CD8-positive, alpha-beta memory T cell (primary cell): Measurements from ENCODE around the gene SNRNP40. TPM values are rescaled to one million over a fixed set of nuclear protein-coding genes. Genes with fewer than 3 reads are reported as not detected.
"Not testable (repeated sequence)": the region's sequence is repeated elsewhere in the genome, so short reads cannot be mapped to it uniquely, and the experiment has no call there.

ENCODE experiments used
- CTCF ChIA-PET: fragments of 350-600 bp; sonication (Branson Sonifier 250); formaldehyde crosslinking; loops from one replicate; lab custom pipeline; 2021; ENCODE audit warnings: antibody characterized with exemption; lab: Charles Lee
- POLR2A ChIA-PET: fragments of 350-600 bp; sonication (Branson Sonifier 250); formaldehyde crosslinking; loops from one replicate; lab custom pipeline; 2021; ENCODE audit warnings: antibody characterized with exemption; lab: Charles Lee
- DNase-seq, 5 donors: peaks; one replicate each; pipeline versions ENCODE4 v3.0.0 to v3.0.0-alpha.2; 2020 to 2022; ENCODE audit warnings: mixed read lengths in 1 of 5
- H3K27ac ChIP-seq: one replicate; pipeline ENCODE4 v1.7.0; 2013; ENCODE audit warnings: low read depth, mild to moderate bottlenecking, low read length, moderate library complexity
- H3K27me3 ChIP-seq: 2 replicates; pipeline ENCODE4 v1.7.0; 2013; ENCODE audit warnings: low read length, mild to moderate bottlenecking; ENCODE audit not compliant: insufficient read depth, poor library complexity, severe bottlenecking
- H3K36me3 ChIP-seq: 2 replicates; pipeline ENCODE4 v1.7.0; 2013; ENCODE audit warnings: mild to moderate bottlenecking, low read length, moderate library complexity; ENCODE audit not compliant: insufficient read depth
- H3K4me1 ChIP-seq: 2 replicates; pipeline ENCODE4 v1.7.0; 2013; ENCODE audit warnings: mild to moderate bottlenecking, low read length, moderate library complexity; ENCODE audit not compliant: insufficient read depth
- H3K4me3 ChIP-seq: 2 replicates; pipeline ENCODE4 v1.7.0; 2013; ENCODE audit warnings: mild to moderate bottlenecking, low read length
- H3K9me3 ChIP-seq: 2 replicates; pipeline ENCODE4 v1.7.0; 2013; ENCODE audit warnings: mild to moderate bottlenecking, low read length
- H3K27ac Mint-ChIP-seq, 8 donors: one replicate each; pipeline ENCODE4 v1.8.0; 2020 to 2021; ENCODE audit warnings: mixed read lengths in 8 of 8, mild to moderate bottlenecking in 6 of 8, inconsistent platforms in 3 of 8, moderate library complexity in 3 of 8
- H3K27me3 Mint-ChIP-seq, 2 donors: one replicate each; pipeline ENCODE4 v1.8.0; 2020 to 2021; ENCODE audit warnings: mixed read lengths in 2 of 2, mild to moderate bottlenecking in 1 of 2, moderate library complexity in 1 of 2
- H3K36me3 Mint-ChIP-seq, 3 donors: one replicate each; pipeline ENCODE4 v1.8.0; 2020 to 2021; ENCODE audit warnings: mixed read lengths in 3 of 3, inconsistent platforms in 1 of 3, mild to moderate bottlenecking in 1 of 3
- H3K4me1 Mint-ChIP-seq, 3 donors: one replicate each; pipeline ENCODE4 v1.8.0; 2020 to 2021; ENCODE audit warnings: mixed read lengths in 3 of 3, inconsistent platforms in 1 of 3, mild to moderate bottlenecking in 1 of 3
- H3K4me3 Mint-ChIP-seq, 7 donors: one replicate each; pipeline ENCODE4 v1.8.0; 2020 to 2021; ENCODE audit warnings: mixed read lengths in 7 of 7, mild to moderate bottlenecking in 6 of 7, moderate library complexity in 4 of 7, inconsistent platforms in 2 of 7
- H3K9me3 Mint-ChIP-seq, 5 donors: one replicate each; pipeline ENCODE4 v1.8.0; 2020 to 2022; ENCODE audit warnings: mixed read lengths in 5 of 5, mild to moderate bottlenecking in 3 of 5, moderate library complexity in 2 of 5, inconsistent platforms in 1 of 5
- polyA plus RNA-seq: library from polyadenylated mRNA; unstranded; fragments of 300-500 nt; fragmentation: Illumina TruSeq; gene quantifications from one replicate; pipeline ENCODE4 v1.2.3, GENCODE V29; 2021
- total RNA-seq, 2 experiments: library from RNA; stranded (reverse); gene quantifications; one replicate each; pipeline ENCODE4 v1.2.3, GENCODE V29; 2021

Gene SNRNP40
- total and polyA plus RNA-seq, 3 experiments from 2014 or later = 89.3 to 120 (median 120) TPM

DNA sequence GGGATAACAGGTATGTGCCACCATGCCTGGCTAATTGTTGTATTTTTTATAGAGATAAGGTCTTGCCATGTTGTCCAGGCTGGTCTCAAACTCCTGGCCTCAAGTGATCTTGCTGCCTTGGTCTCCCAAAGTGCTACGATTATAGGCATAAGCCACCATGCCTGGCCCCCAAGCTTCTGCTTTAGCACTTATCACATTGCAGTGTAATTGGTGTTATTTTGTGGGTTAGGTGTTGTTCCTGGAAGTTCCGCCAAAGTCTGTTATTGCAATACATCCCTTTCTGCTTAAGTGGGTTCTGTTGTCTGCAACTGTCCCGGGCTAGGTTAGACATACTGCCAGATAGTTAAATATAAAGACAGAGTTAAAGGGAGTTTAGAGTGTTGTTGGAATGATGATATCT lies 3.6 kb upstream of the SNRNP40 start:
- Mint-ChIP-seq H3K4me1 (peaks cover 14 to 43% (median 37%) of the 10 kb centered on the region in 3 donors), H3K4me3 (peak overlapping the region in 5 of 7 donors; percentile 13 to 72 (median 65)), H3K27ac (peak overlapping the region in 6 of 8 donors; percentile 39 to 86 (median 68)), H3K27me3 (peaks cover 0 to 1% of the 10 kb centered on the region in 2 donors), H3K9me3 (no peaks in the 10 kb centered on the region), H3K36me3 (peaks cover 0 to 17% (median 9%) of the 10 kb centered on the region in 3 donors)
- DNase-seq = peak in 1 of 5 donors; percentile 17
- no peak overlapping the region for H3K27ac ChIP-seq
- ChIA-PET POLR2A (no interaction called here), CTCF (no interaction called here)
- H3K9me3 ChIP-seq = no peaks in the 10 kb centered on the region
- no peaks in the 10 kb centered on the region for H3K36me3 ChIP-seq
- no peak overlapping the region for H3K4me3 ChIP-seq
- no peaks in the 10 kb centered on the region for H3K27me3 ChIP-seq
- H3K4me1 ChIP-seq = peaks cover 30% of the 10 kb centered on the region

DNA sequence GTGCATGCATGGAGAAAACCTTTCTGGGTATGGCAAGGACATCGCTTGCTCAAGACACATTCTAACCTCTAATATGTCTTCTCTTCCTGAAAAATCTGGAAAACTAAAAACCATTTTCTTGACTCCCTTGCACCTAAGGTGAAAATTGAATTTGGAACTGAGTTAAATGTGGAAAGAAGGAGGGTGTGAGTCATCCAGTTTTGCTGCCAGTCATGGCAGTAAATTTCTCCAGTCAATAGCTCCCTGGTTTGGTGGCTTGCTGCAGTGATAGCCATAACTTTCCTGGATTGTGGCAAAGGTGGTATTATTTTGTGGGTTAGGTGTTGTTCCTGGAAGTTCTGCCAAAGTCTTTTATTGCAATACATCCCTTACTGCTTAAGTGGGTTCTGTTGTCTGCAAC lies 2.8 kb upstream of the SNRNP40 start:
- H3K4me3 Mint-ChIP-seq = peak overlapping the region in 3 of 7 donors; percentile 4 to 76 (median 69)
- no peaks in the 10 kb centered on the region for H3K9me3 Mint-ChIP-seq
- Histone ChIP-seq H3K27me3 (no peaks in the 10 kb centered on the region), H3K27ac (no peak overlapping the region), H3K4me3 (no peak overlapping the region), H3K4me1 (peaks cover 34% of the 10 kb centered on the region), H3K36me3 (no peaks in the 10 kb centered on the region), H3K9me3 (no peaks in the 10 kb centered on the region)
- ChIA-PET CTCF (no interaction called here), POLR2A (no interaction called here)
- H3K4me1 Mint-ChIP-seq = peaks cover 14 to 43% (median 37%) of the 10 kb centered on the region in 3 donors
- H3K27me3 Mint-ChIP-seq = peaks cover 0 to 3% of the 10 kb centered on the region in 2 donors
- peak overlapping the region in 5 of 8 donors; percentile 17 to 86 (median 79) for H3K27ac Mint-ChIP-seq
- H3K36me3 Mint-ChIP-seq = peaks cover 0 to 20% (median 9%) of the 10 kb centered on the region in 3 donors
- DNase-seq = no peak

DNA sequence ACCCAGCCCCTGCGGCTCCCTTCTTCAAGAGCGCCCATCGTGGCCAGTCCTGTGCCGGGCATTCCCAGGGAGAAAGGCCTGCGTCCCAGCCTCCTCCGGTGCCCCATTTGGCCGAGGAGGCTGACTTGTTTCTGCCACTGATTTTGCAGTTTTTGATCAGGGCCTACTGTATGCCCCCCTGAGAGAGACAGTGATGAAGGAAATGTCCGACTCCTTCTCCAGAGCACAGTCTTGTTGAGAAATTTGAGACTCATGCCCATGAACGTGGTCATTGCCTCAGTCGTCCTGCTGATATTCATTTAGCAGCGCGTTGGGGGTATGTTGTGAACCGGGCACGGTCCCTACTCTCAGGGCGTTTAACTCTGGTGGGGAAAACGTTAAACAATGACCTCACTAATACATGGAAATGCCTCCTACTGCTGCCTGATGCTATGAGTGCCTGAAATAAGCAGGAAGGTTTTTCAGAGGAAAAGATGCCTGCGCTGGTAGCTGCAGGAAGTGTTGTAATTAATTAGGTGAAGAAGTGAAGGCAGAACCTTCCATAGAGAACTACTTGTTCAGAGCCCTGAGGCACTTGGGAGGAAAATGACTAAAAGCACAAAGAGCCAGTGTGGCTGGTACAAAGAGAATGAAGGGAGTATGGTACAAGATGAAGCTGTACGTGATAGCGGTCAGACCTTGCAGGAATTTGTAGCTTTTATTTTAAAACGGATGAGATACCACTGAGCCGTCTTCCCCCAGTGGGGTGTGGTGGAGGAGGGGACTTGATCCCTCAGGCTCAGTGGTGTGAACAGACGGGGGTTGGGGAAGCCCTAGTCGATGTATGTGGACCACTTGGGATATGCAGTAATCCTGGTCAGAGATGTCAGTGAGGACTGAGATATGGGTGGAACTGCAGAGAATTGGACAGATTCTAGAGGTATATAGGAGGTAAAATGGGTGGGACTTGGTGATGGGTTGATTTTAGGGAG lies 974 bp upstream of the SNRNP40 start:
- H3K4me1 Mint-ChIP-seq = peaks cover 16 to 46% (median 35%) of the 10 kb centered on the region in 3 donors
- CTCF ChIA-PET = interaction anchor here (1.0 kb wide), 1 partner anchor 14 kb away, joined by 3 read pairs; no protein-coding TSS in a partner anchor
- Histone ChIP-seq H3K27ac (peak overlapping the region; percentile 97), H3K4me3 (peak overlapping the region; percentile 91), H3K36me3 (peaks cover 11% of the 10 kb centered on the region), H3K27me3 (no peaks in the 10 kb centered on the region), H3K4me1 (peaks cover 34% of the 10 kb centered on the region), H3K9me3 (no peaks in the 10 kb centered on the region)
- H3K27ac Mint-ChIP-seq = peak overlapping the region in 1 of 8 donors; percentile 69
- no peak overlapping the region for H3K4me3 Mint-ChIP-seq
- H3K9me3 Mint-ChIP-seq = no peaks in the 10 kb centered on the region
- peaks cover 10 to 27% (median 18%) of the 10 kb centered on the region in 3 donors for H3K36me3 Mint-ChIP-seq
- peaks cover 0 to 3% of the 10 kb centered on the region in 2 donors for H3K27me3 Mint-ChIP-seq
- DNase-seq = no peak
- POLR2A ChIA-PET = interaction anchor here (0.6 to 1.4 kb wide), 8 partner anchors 10 to 1354 kb away, joined by 3 to 7 read pairs (median 4); partner anchors contain the start of genes PEF1, RBBP4 and ZBTB8OS

DNA sequence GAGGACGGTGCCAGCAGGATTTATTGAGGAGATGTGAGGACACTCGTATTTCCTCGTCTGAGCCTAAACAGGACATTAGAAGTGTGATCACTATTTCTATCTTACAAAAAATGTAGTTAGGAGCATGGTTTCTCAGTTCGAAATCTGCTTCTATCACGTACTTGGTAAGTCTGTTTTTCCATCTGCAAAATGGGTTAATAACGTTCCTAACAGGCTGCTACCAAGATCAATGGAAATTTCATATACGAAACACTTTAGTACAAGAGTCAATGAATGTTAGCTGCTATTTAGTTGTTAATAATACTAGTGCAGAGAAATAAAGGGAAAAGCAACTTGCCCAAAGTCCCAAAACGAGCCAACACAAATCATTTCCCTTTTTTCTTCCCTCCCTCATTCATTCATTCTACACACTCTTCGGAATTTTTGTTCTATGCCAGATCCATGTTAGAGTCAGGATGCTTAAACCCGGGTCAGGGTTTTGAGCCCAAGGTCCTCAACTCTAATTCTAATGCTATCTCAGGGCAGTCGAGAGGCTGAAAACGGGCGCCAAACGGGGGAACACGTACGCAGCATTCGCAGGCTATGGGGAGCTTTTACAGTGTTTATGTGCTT lies 608 bp downstream of the SNRNP40 start:
- POLR2A ChIA-PET = interaction anchor here (0.9 to 1.4 kb wide), 3 partner anchors 12 to 1355 kb away, joined by 3 to 6 read pairs (median 5); partner anchors contain the start of genes PEF1, RBBP4 and ZBTB8OS
- Mint-ChIP-seq H3K9me3 (no peaks in the 10 kb centered on the region), H3K27ac (peak overlapping the region in 1 of 8 donors; percentile 7), H3K4me1 (peaks cover 16 to 40% (median 30%) of the 10 kb centered on the region in 3 donors), H3K4me3 (no peak overlapping the region), H3K27me3 (peaks cover 0 to 3% of the 10 kb centered on the region in 2 donors), H3K36me3 (peaks cover 11 to 37% (median 17%) of the 10 kb centered on the region in 3 donors)
- peaks cover 24% of the 10 kb centered on the region for H3K36me3 ChIP-seq
- no peaks in the 10 kb centered on the region for H3K9me3 ChIP-seq
- peaks cover 34% of the 10 kb centered on the region for H3K4me1 ChIP-seq
- H3K4me3 ChIP-seq = peak overlapping the region; percentile 96
- peak overlapping the region; percentile 97 for H3K27ac ChIP-seq
- CTCF ChIA-PET = no interaction called here
- no peaks in the 10 kb centered on the region for H3K27me3 ChIP-seq
- DNase-seq = peak in 1 of 5 donors; percentile 1

DNA sequence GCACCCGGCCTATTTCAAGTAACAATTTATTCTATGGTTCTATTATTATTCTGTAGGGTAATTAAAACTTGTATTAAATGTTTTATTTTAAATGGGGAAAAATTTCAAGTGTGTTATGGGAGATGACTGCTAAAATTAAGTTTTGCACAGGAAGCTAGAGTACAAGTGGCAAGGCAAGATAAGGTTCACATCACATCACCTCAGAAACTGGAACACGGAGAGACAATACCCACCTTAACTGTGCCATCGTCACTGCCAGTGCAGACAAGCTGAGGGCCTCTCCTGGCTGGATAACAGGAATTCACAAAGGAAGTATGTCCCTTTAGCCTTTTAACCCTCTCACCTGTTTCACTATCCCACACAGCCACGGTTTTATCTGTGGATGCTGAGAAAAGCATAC lies 7.6 kb downstream of the SNRNP40 start:
- Histone ChIP-seq H3K9me3 (no peaks in the 10 kb centered on the region), H3K4me1 (no peaks in the 10 kb centered on the region), H3K36me3 (peaks cover 54% of the 10 kb centered on the region), H3K4me3 (no peak overlapping the region), H3K27ac (no peak overlapping the region), H3K27me3 (no peaks in the 10 kb centered on the region)
- no peak for DNase-seq
- Mint-ChIP-seq H3K4me3 (no peak overlapping the region), H3K4me1 (peaks cover 9 to 17% (median 14%) of the 10 kb centered on the region in 3 donors), H3K9me3 (no peaks in the 10 kb centered on the region), H3K36me3 (peaks cover 20 to 83% (median 25%) of the 10 kb centered on the region in 3 donors), H3K27ac (no peak overlapping the region), H3K27me3 (no peaks in the 10 kb centered on the region)
- CTCF ChIA-PET = no interaction called here
- POLR2A ChIA-PET = no interaction called here

DNA sequence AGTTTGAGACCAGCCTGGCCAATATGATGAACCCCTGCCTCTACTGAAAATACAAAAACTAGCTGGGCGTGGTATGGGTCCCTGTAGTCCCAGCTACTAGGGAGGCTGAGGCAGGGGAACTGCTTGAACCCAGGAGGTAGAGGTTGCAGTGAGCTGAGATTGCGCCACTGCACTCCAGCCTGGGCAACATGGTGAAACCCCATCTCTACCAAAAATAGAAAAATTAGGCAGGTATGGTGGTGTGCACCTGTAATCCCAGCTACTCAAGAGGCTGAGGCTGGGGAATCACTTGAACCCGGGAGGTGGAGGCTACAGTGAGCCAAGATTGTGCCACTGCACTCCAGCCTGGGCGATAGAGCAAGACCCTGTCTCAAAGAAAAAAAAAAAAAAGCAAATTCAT lies 8.8 kb downstream of the SNRNP40 start:
- DNase-seq, H3K27me3 Mint-ChIP-seq, H3K4me3 Mint-ChIP-seq, CTCF ChIA-PET, H3K27ac ChIP-seq, H3K9me3 ChIP-seq, H3K27ac Mint-ChIP-seq, H3K27me3 ChIP-seq, H3K4me1 ChIP-seq, H3K9me3 Mint-ChIP-seq, H3K4me3 ChIP-seq: not testable (repeated sequence)
- Mint-ChIP-seq H3K4me1 (peaks cover 5 to 11% (median 7%) of the 10 kb centered on the region in 3 donors), H3K36me3 (peaks cover 12 to 84% (median 20%) of the 10 kb centered on the region in 3 donors)
- POLR2A ChIA-PET = interaction anchor here (1.2 kb wide), 1 partner anchor 9 kb away, joined by 3 read pairs; the partner anchor contains the start of genes SNRNP40 and ZCCHC17
- H3K36me3 ChIP-seq = peaks cover 46% of the 10 kb centered on the region

DNA sequence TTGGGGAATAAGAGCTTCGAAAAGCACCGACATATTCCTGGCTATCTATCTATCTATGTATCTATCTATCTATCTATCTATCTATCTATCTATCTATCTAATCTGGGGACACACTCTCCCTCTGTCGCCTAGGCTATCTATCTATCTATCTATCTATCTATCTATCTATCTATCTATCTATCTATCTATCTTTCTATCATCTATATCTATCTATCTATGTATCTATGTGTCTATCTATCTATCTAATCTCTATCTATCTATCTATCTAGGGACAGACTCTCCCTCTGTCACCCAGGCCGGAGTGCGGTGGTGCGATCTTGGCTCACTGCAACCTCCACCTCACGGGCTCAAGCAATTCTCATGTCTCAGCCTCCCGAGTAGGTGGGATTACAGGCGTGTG lies 14.2 kb downstream of the SNRNP40 start:
- H3K9me3 Mint-ChIP-seq, H3K4me1 ChIP-seq, H3K27me3 ChIP-seq, H3K4me3 Mint-ChIP-seq, H3K4me3 ChIP-seq, DNase-seq, CTCF ChIA-PET, H3K27ac ChIP-seq, POLR2A ChIA-PET, H3K9me3 ChIP-seq, H3K27me3 Mint-ChIP-seq: not testable (repeated sequence)
- H3K36me3 ChIP-seq = peaks cover 42% of the 10 kb centered on the region
- Mint-ChIP-seq H3K36me3 (peaks cover 10 to 85% (median 25%) of the 10 kb centered on the region in 3 donors), H3K27ac (peak overlapping the region in 1 of 8 donors; percentile 41), H3K4me1 (peaks cover 4 to 10% (median 5%) of the 10 kb centered on the region in 3 donors)
